Pulmonary artery endothelial cell (primary cell): Measurements from ENCODE around the gene DDHD1. TPM values are rescaled to one million over a fixed set of nuclear protein-coding genes. Genes with fewer than 3 reads are reported as not detected.
"Not testable (repeated sequence)": the region's sequence is repeated elsewhere in the genome, so short reads cannot be mapped to it uniquely, and the experiment has no call there.

Experiments
- DNase-seq: peaks from one replicate; pipeline ENCODE4 v3.0.0-alpha.2; 2011; ENCODE audit warnings: low read depth, low spot score
- total RNA-seq: library from RNA; depleted of rRNA; stranded (reverse); fragments of >200 nt; gene quantifications from 2 replicates; pipeline ENCODE4 v1.2.3, GENCODE V29; 2014

DDHD1 gene
- 8.3 and 11.8 TPM in 2 replicates for total RNA-seq

GRCh38 chr14:53152887-53153701 is at the start of gene DDHD1:
Gene DDHD1 (minus strand): TSS chr14:53153323. CDS start chr14:53153098, 225 bp downstream.
- no peak for DNase-seq

GRCh38 chr14:53195949-53196348 is 42.8 kb upstream of the DDHD1 start:
- no peak for DNase-seq

GRCh38 chr14:53193193-53193592 is 40.1 kb upstream of the DDHD1 start:
- no peak for DNase-seq

GRCh38 chr14:53192052-53192760 is 39.1 kb upstream of the DDHD1 start:
- no peak for DNase-seq

GRCh38 chr14:53190938-53191337 is 37.8 kb upstream of the DDHD1 start:
- no peak for DNase-seq

GRCh38 chr14:53187921-53188463 is 34.9 kb upstream of the DDHD1 start:
- no peak for DNase-seq

GRCh38 chr14:53186532-53186931 is 33.4 kb upstream of the DDHD1 start:
- DNase-seq: no peak

GRCh38 chr14:53183611-53184010 is 30.5 kb upstream of the DDHD1 start:
- no peak for DNase-seq

- DNase-seq: no peak
These were observed 29.9 kb upstream of the DDHD1 start for GRCh38 chr14:53183056-53183455.

- not testable (repeated sequence) for DNase-seq
These were observed 28.4 kb upstream of the DDHD1 start for GRCh38 chr14:53181463-53182081.

- no peak for DNase-seq
These were observed 27.4 kb upstream of the DDHD1 start for GRCh38 chr14:53180272-53181221.

GRCh38 chr14:53179486-53180005 is 26.4 kb upstream of the DDHD1 start:
- DNase-seq: not testable (repeated sequence)

GRCh38 chr14:53175375-53175774 is 22.3 kb upstream of the DDHD1 start:
- DNase-seq: no peak

- DNase-seq: no peak
These were observed 21.8 kb upstream of the DDHD1 start for GRCh38 chr14:53174918-53175317.

- no peak for DNase-seq
These were observed 15.7 kb upstream of the DDHD1 start for GRCh38 chr14:53168786-53169185.

GRCh38 chr14:53167602-53168328 is 14.6 kb upstream of the DDHD1 start:
- DNase-seq: no peak

GRCh38 chr14:53161758-53162435 is 8.8 kb upstream of the DDHD1 start:
- DNase-seq: no peak

GRCh38 chr14:53156238-53156637 is 3.1 kb upstream of the DDHD1 start:
- DNase-seq: no peak

GRCh38 chr14:53153702-53154112 is 584 bp upstream of the DDHD1 start:
- no peak for DNase-seq
